RWPE2 (cell line): ENCODE results near the gene PLCB1.

ENCODE experiments used
- ATAC-seq: fragments of 200-7000 bp; cut with Tn5 transposase; 3 replicates; pipeline ENCODE4 v1.9.1; 2021; ENCODE audit warnings: low read depth
- DNase-seq: peaks from one replicate; pipeline ENCODE4 v3.0.0-alpha.2; 2020; ENCODE audit warnings: low spot score
- H3K27ac ChIP-seq: fragments of 450-650 bp; 2 replicates; pipeline ENCODE4 v1.5.1; 2017; ENCODE audit warnings: mild to moderate bottlenecking; ENCODE audit not compliant: poor library complexity, severe bottlenecking
- H3K27me3 ChIP-seq: fragments of 250-450 bp; sonication (Bioruptor Pico); 2 replicates; pipeline ENCODE4 v1.5.1; 2021; ENCODE audit warnings: mild to moderate bottlenecking, moderate library complexity; ENCODE audit not compliant: insufficient read depth, poor library complexity, severe bottlenecking
- H3K36me3 ChIP-seq: fragments of 250-450 bp; sonication (Bioruptor Pico); 2 replicates; pipeline ENCODE4 v1.5.1; 2020; ENCODE audit warnings: low read depth, mild to moderate bottlenecking, moderate library complexity
- H3K4me1 ChIP-seq: fragments of 250-450 bp; sonication (Bioruptor Pico); 2 replicates; pipeline ENCODE4 v1.5.1; 2021; ENCODE audit warnings: mild to moderate bottlenecking, moderate library complexity; ENCODE audit not compliant: insufficient read depth, poor library complexity, severe bottlenecking
- H3K4me3 ChIP-seq: fragments of 250-450 bp; sonication (Bioruptor Pico); 2 replicates; pipeline ENCODE4 v1.5.1; 2021; ENCODE audit warnings: mild to moderate bottlenecking, moderate library complexity; ENCODE audit not compliant: severe bottlenecking
- H3K9me3 ChIP-seq: fragments of 250-450 bp; sonication (Bioruptor Pico); 2 replicates; pipeline ENCODE4 v1.5.1; 2021; ENCODE audit warnings: mild to moderate bottlenecking, moderate library complexity; ENCODE audit not compliant: severe bottlenecking
- CTCF ChIP-seq: fragments of 450-650 bp; IDR thresholded peaks from one replicate; pipeline ENCODE4 v1.5.1; 2017; ENCODE audit warnings: mild to moderate bottlenecking, moderate library complexity; ENCODE audit not compliant: poor library complexity, severe bottlenecking

Gene PLCB1

GRCh38 chr20:8408587-8409307 is 276.7 kb downstream of the PLCB1 start:
- no peak for TF ChIP-seq CTCF
- ATAC-seq, result no peak
- H3K36me3 ChIP-seq, result no peaks in the 10 kb centered on the region
- no peak overlapping the region for H3K27ac ChIP-seq
- no peak overlapping the region for H3K4me3 ChIP-seq
- H3K4me1 ChIP-seq, result no peaks in the 10 kb centered on the region
- no peaks in the 10 kb centered on the region for H3K27me3 ChIP-seq
- no peak for DNase-seq
- no peaks in the 10 kb centered on the region for H3K9me3 ChIP-seq

DNA sequence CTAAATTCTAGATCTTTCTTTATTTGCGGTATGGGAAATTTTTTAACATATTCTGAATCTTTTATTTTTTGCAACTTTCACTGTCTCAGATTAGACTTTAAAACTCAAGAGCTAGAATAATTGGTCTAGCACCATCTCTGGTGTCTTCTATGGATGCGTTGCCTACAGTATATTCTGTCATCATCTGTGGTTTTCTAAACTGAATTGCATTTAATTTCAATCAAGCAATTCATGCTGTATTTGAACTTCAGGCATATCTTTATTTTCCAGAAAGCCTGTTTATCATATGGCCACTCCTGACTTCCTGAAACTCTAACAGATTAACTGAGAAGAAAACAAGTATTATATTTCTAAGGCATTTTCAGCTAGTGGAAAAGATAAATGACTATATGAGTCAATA is 281.6 kb downstream of the PLCB1 start:
- no peak for DNase-seq
- Histone ChIP-seq H3K27ac (no peak overlapping the region), H3K27me3 (no peaks in the 10 kb centered on the region), H3K4me3 (no peak overlapping the region), H3K9me3 (no peaks in the 10 kb centered on the region), H3K36me3 (no peaks in the 10 kb centered on the region), H3K4me1 (no peaks in the 10 kb centered on the region)
- TF ChIP-seq CTCF, result no peak
- no peak for ATAC-seq

DNA sequence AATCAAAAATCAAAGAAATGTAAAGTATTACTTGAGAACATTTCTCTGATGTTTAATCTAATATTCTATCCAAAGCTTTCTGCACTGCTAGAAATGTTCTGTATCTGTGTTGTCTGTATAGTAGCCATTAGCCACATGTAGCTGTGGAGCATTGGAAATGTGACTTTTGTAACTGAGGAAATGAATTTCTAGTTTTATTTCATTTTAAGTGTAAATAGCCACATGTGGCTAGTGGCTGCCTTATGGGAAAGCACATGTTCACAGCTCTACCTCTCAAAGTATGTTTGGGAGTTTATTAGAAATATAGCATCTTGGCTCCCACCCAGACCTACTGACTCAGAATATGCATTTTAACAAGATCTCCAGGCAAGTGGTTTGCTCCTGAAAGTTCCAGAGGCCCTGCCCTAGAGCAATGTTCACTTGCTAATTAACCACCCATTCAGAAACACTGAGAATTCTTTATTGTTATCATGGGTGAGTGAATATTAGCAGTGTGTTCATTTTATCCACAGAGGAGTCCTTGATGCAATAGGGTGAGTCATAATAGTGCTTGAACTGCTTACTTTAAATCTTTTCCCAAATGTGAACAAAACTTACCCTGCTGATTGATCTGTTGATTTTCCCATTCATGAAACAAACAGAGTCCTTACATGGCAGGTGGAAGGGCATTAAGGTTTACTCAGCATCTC is 282.7 kb downstream of the PLCB1 start:
- no peaks in the 10 kb centered on the region for H3K9me3 ChIP-seq
- H3K27me3 ChIP-seq, result no peaks in the 10 kb centered on the region
- H3K4me3 ChIP-seq, result no peak overlapping the region
- ATAC-seq (peak; percentile 79), DNase-seq (no peak)
- no peak for TF ChIP-seq CTCF
- no peaks in the 10 kb centered on the region for H3K36me3 ChIP-seq
- no peaks in the 10 kb centered on the region for H3K4me1 ChIP-seq
- H3K27ac ChIP-seq, result no peak overlapping the region

GRCh38 chr20:8421981-8422380 is 289.9 kb downstream of the PLCB1 start:
- no peaks in the 10 kb centered on the region for H3K4me1 ChIP-seq
- H3K36me3 ChIP-seq, result no peaks in the 10 kb centered on the region
- H3K27me3 ChIP-seq, result no peaks in the 10 kb centered on the region
- DNase-seq, result no peak
- no peak for ATAC-seq
- no peak for TF ChIP-seq CTCF
- H3K4me3 ChIP-seq, result no peak overlapping the region
- no peak overlapping the region for H3K27ac ChIP-seq
- no peaks in the 10 kb centered on the region for H3K9me3 ChIP-seq

- DNase-seq, result no peak
- TF ChIP-seq CTCF, result no peak
- Histone ChIP-seq H3K4me1 (no peaks in the 10 kb centered on the region), H3K36me3 (no peaks in the 10 kb centered on the region), H3K27me3 (no peaks in the 10 kb centered on the region), H3K27ac (no peak overlapping the region), H3K4me3 (no peak overlapping the region), H3K9me3 (no peaks in the 10 kb centered on the region)
- no peak for ATAC-seq
These were observed 291.4 kb downstream of the PLCB1 start for GRCh38 chr20:8423482-8423881.
